HepG2 (cell line): ENCODE results near the gene FAM184B. TPM values are rescaled to one million over a fixed set of nuclear protein-coding genes. Genes with fewer than 3 reads are reported as not detected.

Experiments
- ATM ChIP-seq: fragments of 450-650 bp; IDR thresholded peaks from 2 replicates; pipeline ENCODE4 v1.7.1; 2017; ENCODE audit warnings: mild to moderate bottlenecking, borderline replicate concordance
- BORCS8-MEF2B ChIP-seq: sonication (generic); formaldehyde crosslinking; IDR thresholded peaks from 2 replicates; pipeline ENCODE4 v1.8.0; 2022; ENCODE audit warnings: mild to moderate bottlenecking, missing genetic modification reagents
- CBX2 ChIP-seq, 2 experiments: fragments of 200-600 bp in 1 of 2; sonication (generic); formaldehyde crosslinking in 1 of 2; IDR thresholded peaks; 2 replicates each; pipeline versions ENCODE4 v1.7.0 to v1.8.1; 2018 to 2022; ENCODE audit warnings: low read depth in 2 of 2, low read length in 1 of 2, mild to moderate bottlenecking in 1 of 2, missing genetic modification reagents in 1 of 2
- ESRRA ChIP-seq: sonication (generic); formaldehyde crosslinking; IDR thresholded peaks from 2 replicates; pipeline ENCODE4 v1.5.1; 2020; ENCODE audit warnings: mild to moderate bottlenecking, low read depth, missing genetic modification reagents
- FOXA1 ChIP-seq, 2 experiments: fragments of 450-650 bp in 1 of 2; sonication (generic) in 1 of 2; formaldehyde crosslinking in 1 of 2; IDR thresholded peaks; 2 replicates each; pipeline versions ENCODE4 v1.4.0 to v1.6.1; 2016 to 2020; ENCODE audit warnings: missing genetic modification reagents in 1 of 2
- HNRNPH1 ChIP-seq: fragments of 200-400 bp; formaldehyde crosslinking; optimal IDR thresholded peaks from 2 replicates; pipeline ENCODE3; 2017; ENCODE audit warnings: mild to moderate bottlenecking, low read depth, low read length
- KMT2A ChIP-seq: sonication (generic); formaldehyde crosslinking; IDR thresholded peaks from 2 replicates; pipeline ENCODE4 v1.4.0; 2020; ENCODE audit warnings: missing genetic modification reagents
- MED1 ChIP-seq: sonication (generic); formaldehyde crosslinking; IDR thresholded peaks from 2 replicates; pipeline ENCODE4 v1.4.0; 2020; ENCODE audit warnings: missing genetic modification reagents
- POGZ ChIP-seq: sonication (generic); formaldehyde crosslinking; IDR thresholded peaks from 2 replicates; pipeline ENCODE4 v1.4.0; 2020; ENCODE audit warnings: mild to moderate bottlenecking, missing genetic modification reagents
- RXRA ChIP-seq: sonication (generic); formaldehyde crosslinking; IDR thresholded peaks from 2 replicates; pipeline ENCODE4 v1.5.1; 2020; ENCODE audit warnings: missing genetic modification reagents
- STAG1 ChIP-seq: sonication (generic); formaldehyde crosslinking; IDR thresholded peaks from 2 replicates; pipeline ENCODE4 v1.4.0; 2020; ENCODE audit warnings: missing genetic modification reagents
- THAP8 ChIP-seq: sonication (generic); formaldehyde crosslinking; IDR thresholded peaks from 2 replicates; pipeline ENCODE4 v1.5.1; 2020; ENCODE audit warnings: missing genetic modification reagents, mild to moderate bottlenecking, borderline replicate concordance
- ZBTB14 ChIP-seq: sonication (generic); formaldehyde crosslinking; IDR thresholded peaks from 2 replicates; pipeline ENCODE4 v1.4.0; 2020; ENCODE audit warnings: missing genetic modification reagents
- ZBTB20 ChIP-seq: sonication (generic); formaldehyde crosslinking; IDR thresholded peaks from 2 replicates; pipeline ENCODE4 v1.8.1; 2023; ENCODE audit warnings: missing genetic modification reagents, low read depth, mild to moderate bottlenecking, borderline replicate concordance
- ZBTB33 ChIP-seq: sonication (generic); formaldehyde crosslinking; IDR thresholded peaks from 2 replicates; pipeline ENCODE4 v1.4.0; 2020; ENCODE audit warnings: missing genetic modification reagents
- ZBTB46 ChIP-seq: sonication (generic); formaldehyde crosslinking; IDR thresholded peaks from 2 replicates; pipeline ENCODE4 v1.4.0; 2020; ENCODE audit warnings: mild to moderate bottlenecking, missing genetic modification reagents, borderline replicate concordance
- ZFAT ChIP-seq: sonication (generic); formaldehyde crosslinking; conservative IDR thresholded peaks from 2 replicates; pipeline ENCODE4 v1.8.1; 2023; ENCODE audit warnings: missing genetic modification reagents, inconsistent platforms
- ZNF225 ChIP-seq: sonication (generic); formaldehyde crosslinking; IDR thresholded peaks from 2 replicates; pipeline ENCODE4 v1.4.0; 2020; ENCODE audit warnings: mild to moderate bottlenecking, missing genetic modification reagents
- ZNF235 ChIP-seq: sonication (generic); formaldehyde crosslinking; IDR thresholded peaks from 2 replicates; pipeline ENCODE4 v1.8.1; 2023; ENCODE audit warnings: mild to moderate bottlenecking, missing genetic modification reagents, borderline replicate concordance
- ZNF331 ChIP-seq: sonication (generic); formaldehyde crosslinking; IDR thresholded peaks from 2 replicates; pipeline ENCODE4 v1.4.0; 2020; ENCODE audit warnings: missing genetic modification reagents
- ZNF557 ChIP-seq: sonication (generic); formaldehyde crosslinking; IDR thresholded peaks from 2 replicates; pipeline ENCODE4 v1.4.0; 2020; ENCODE audit warnings: missing genetic modification reagents
- ZNF614 ChIP-seq: IDR thresholded peaks from 2 replicates; pipeline ENCODE4 v1.6.1; 2018; ENCODE audit warnings: missing biosample characterization, missing genetic modification reagents, inconsistent platforms, borderline replicate concordance
- ZNF747 ChIP-seq: sonication (generic); formaldehyde crosslinking; IDR thresholded peaks from 2 replicates; pipeline ENCODE4 v1.8.1; 2023; ENCODE audit warnings: missing genetic modification reagents, mild to moderate bottlenecking, borderline replicate concordance
- polyA plus RNA-seq, 8 experiments: library from polyadenylated mRNA; depleted of rRNA in 3 of 8; stranded (reverse) in 7 of 8; unstranded in 1 of 8; fragments of >200 nt; fragmentation: Illumina TruSeq in 4 of 8; extraction: Trizol in 4 of 8; gene quantifications; 2 replicates each; pipeline versions ENCODE4 v1.2.1 to v1.2.3, GENCODE V29; 2011 to 2016; ENCODE audit warnings: low read depth in 4 of 8, missing spikeins in 1 of 8, mixed read lengths in 1 of 8; ENCODE audit not compliant: insufficient read depth in 1 of 8
- total RNA-seq, 5 experiments: library from RNA; depleted of rRNA; stranded (reverse); fragments of >200 nt; fragmentation: Illumina TruSeq; extraction: Trizol; gene quantifications; 2 replicates each; pipeline ENCODE4 v1.2.3, GENCODE V29; 2016; ENCODE audit warnings: low read depth in 1 of 5

FAM184B gene
- total and polyA plus RNA-seq, 2 of the 13 experiments (the other 11 are each of a cell fraction or from before 2014, with no cell fraction given): not detected

- TF ChIP-seq ATM (no peak), ZBTB33 (CRISPR knock-in tag) (no peak), ZNF747 (CRISPR knock-in tag) (peak; percentile 98), ZNF225 (CRISPR knock-in tag) (peak; percentile 85), CBX2 (IDR thresholded peaks at IDR 0.05; ENCODE audit: low read depth, low read length) (no peak), CBX2 (CRISPR knock-in tag; IDR thresholded peaks at IDR 0.05; ENCODE audit: low read depth) (no peak), HNRNPH1 (peak; percentile 58), STAG1 (no peak), ZBTB14 (CRISPR knock-in tag) (peak; percentile 52; the same call in 1 of the 2 replicates), ZNF331 (peak; percentile 23; the same call in 1 of the 2 replicates), ZNF235 (CRISPR knock-in tag) (peak; percentile 81; the same call in 1 of the 2 replicates), THAP8 (no peak), ZBTB20 (CRISPR knock-in tag) (peak; percentile 80; the same call in 1 of the 2 replicates), ZFAT (CRISPR knock-in tag) (no peak), KMT2A (CRISPR knock-in tag) (peak; percentile 99), RXRA (CRISPR knock-in tag) (peak; percentile 23; the same call in 1 of the 2 replicates), ZNF557 (CRISPR knock-in tag) (0 out of 2 replicates have a peak, but pooled peaks have one; percentile 32), ZBTB46 (no peak), BORCS8-MEF2B (CRISPR knock-in tag) (peak; percentile 95), MED1 (CRISPR knock-in tag) (peak; percentile 65), ESRRA (peak; percentile 68; the same call in 1 of the 2 replicates), ZNF614 (CRISPR knock-in tag) (0 out of 2 replicates have a peak, but pooled peaks have one; percentile 11), FOXA1 (IDR thresholded peaks at IDR 0.05) (no peak), FOXA1 (CRISPR knock-in tag; IDR thresholded peaks at IDR 0.05) (peak; percentile 15), POGZ (peak; percentile 97)
Measured at GRCh38 chr4:17810260-17811077, 29.0 kb upstream of the FAM184B start, which contains the start of the genes DCAF16 and NCAPG (continued).
